IPS-20b (cell line): ENCODE data around the gene ZNRF3.
"Not testable (repeated sequence)": the region's sequence is repeated elsewhere in the genome, so short reads cannot be mapped to it uniquely, and the experiment has no call there.

Experiments used
- H3K27ac ChIP-seq: one replicate; pipeline ENCODE4 v1.5.1; 2013; ENCODE audit warnings: low read length
- H3K27me3 ChIP-seq: 2 replicates; pipeline ENCODE4 v1.6.1; 2013; ENCODE audit warnings: mild to moderate bottlenecking, low read length, inconsistent platforms; ENCODE audit not compliant: insufficient read depth
- H3K36me3 ChIP-seq: 2 replicates; pipeline ENCODE4 v1.6.1; 2013; ENCODE audit warnings: low read depth, mild to moderate bottlenecking, inconsistent platforms, low read length, moderate library complexity; ENCODE audit not compliant: insufficient read depth
- H3K4me1 ChIP-seq: 2 replicates; pipeline ENCODE4 v1.6.1; 2013; ENCODE audit warnings: mild to moderate bottlenecking, control low read depth, inconsistent platforms, low read length, moderate library complexity; ENCODE audit not compliant: insufficient read depth
- H3K4me3 ChIP-seq: 2 replicates; pipeline ENCODE4 v1.5.1; 2013; ENCODE audit warnings: mild to moderate bottlenecking, low read length, inconsistent platforms
- H3K9ac ChIP-seq: 2 replicates; pipeline ENCODE4 v1.6.1; 2013; ENCODE audit warnings: low read depth, mild to moderate bottlenecking, inconsistent platforms, low read length, moderate library complexity
- H3K9me3 ChIP-seq: 2 replicates; pipeline ENCODE4 v1.6.1; 2013; ENCODE audit warnings: mild to moderate bottlenecking, low read depth, low read length, inconsistent platforms; ENCODE audit not compliant: insufficient read depth

Gene ZNRF3

DNA sequence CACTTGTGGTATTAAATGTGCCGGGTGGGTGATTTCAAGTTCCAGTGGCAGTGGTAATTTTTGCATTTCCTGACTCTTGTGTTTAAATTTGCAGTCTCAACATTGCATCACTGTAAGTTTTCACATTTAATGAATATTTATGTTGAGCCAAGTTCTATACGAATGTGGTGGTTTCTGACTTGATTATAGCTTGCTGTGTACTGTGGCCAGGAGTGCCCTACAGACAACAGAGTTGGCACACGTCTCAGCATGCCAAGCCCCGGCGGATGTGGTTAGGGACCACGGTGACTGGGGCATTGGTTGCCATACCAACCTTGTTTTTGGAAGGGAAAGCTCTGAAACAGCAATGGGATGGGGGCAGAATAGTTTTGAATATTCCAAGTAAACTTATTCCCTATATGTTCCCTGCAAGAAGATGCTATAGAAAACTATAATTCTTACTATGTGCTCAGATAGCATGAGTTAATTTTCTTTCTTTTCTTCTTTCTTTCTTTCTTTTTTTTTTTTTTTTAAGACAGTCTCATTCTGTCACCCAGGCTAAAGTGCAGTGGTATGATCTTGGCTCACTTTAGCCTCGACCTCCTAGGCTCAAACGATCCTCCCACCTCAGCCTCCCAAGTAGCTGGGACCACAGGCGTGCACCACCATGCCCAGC is 16.0 kb downstream of the ZNRF3 start:
- no peaks in the 10 kb centered on the region for H3K27me3 ChIP-seq
- H3K9ac ChIP-seq: no peak overlapping the region
- H3K36me3 ChIP-seq: no peaks in the 10 kb centered on the region
- H3K9me3 ChIP-seq: no peaks in the 10 kb centered on the region
- H3K4me3 ChIP-seq: no peak overlapping the region
- H3K27ac ChIP-seq: no peak overlapping the region
- peaks cover 50% of the 10 kb centered on the region for H3K4me1 ChIP-seq

- peaks cover 51% of the 10 kb centered on the region for H3K4me1 ChIP-seq
- H3K9me3 ChIP-seq: no peaks in the 10 kb centered on the region
These were observed 17.1 kb downstream of the ZNRF3 start for GRCh38 chr22:28900379-28900925.

GRCh38 chr22:28902490-28902889 is 19.1 kb downstream of the ZNRF3 start:
- no peak overlapping the region for H3K27ac ChIP-seq
- no peaks in the 10 kb centered on the region for H3K27me3 ChIP-seq
- H3K4me3 ChIP-seq: no peak overlapping the region
- no peak overlapping the region for H3K9ac ChIP-seq
- H3K9me3 ChIP-seq: no peaks in the 10 kb centered on the region
- no peaks in the 10 kb centered on the region for H3K36me3 ChIP-seq
- peaks cover 41% of the 10 kb centered on the region for H3K4me1 ChIP-seq

More at GRCh38 chr22:28900379-28900925, 17.1 kb downstream of the ZNRF3 start:
- Histone ChIP-seq H3K27me3 (no peaks in the 10 kb centered on the region), H3K4me3 (no peak overlapping the region), H3K9ac (no peak overlapping the region), H3K36me3 (no peaks in the 10 kb centered on the region), H3K27ac (no peak overlapping the region)

- H3K27me3 ChIP-seq: no peaks in the 10 kb centered on the region
- H3K9ac ChIP-seq: peak overlapping the region; percentile 56; the same call in 1 of the 2 replicates
- no peak overlapping the region for H3K4me3 ChIP-seq
These were observed 19.7 kb downstream of the ZNRF3 start for GRCh38 chr22:28903080-28903479.

DNA sequence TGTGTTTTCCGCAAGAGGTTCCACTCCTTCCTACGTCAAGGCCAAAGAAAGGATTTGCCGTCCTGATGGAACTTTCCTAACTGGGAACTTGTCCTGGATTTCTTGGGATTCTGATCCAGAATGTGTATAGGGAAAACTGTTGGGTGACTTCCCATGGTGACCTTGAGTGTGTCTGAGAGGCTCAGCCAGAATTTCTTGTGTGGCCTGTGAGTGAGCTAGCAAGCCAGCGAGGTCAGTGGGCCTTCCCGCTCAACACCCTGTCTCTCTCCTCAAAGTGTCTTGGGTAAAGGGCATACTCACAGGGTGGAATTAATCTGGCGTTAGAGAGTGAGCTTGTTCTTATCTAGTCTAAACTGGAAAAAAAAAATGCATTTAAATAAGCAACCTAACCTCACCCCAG is 20.4 kb downstream of the ZNRF3 start:
- Histone ChIP-seq H3K27ac (no peak overlapping the region), H3K9ac (no peak overlapping the region), H3K4me3 (no peak overlapping the region), H3K4me1 (peaks cover 42% of the 10 kb centered on the region), H3K36me3 (no peaks in the 10 kb centered on the region), H3K27me3 (no peaks in the 10 kb centered on the region), H3K9me3 (no peaks in the 10 kb centered on the region)

More at GRCh38 chr22:28903080-28903479, 19.7 kb downstream of the ZNRF3 start:
- H3K36me3 ChIP-seq: no peaks in the 10 kb centered on the region
- H3K27ac ChIP-seq: no peak overlapping the region
- peaks cover 46% of the 10 kb centered on the region for H3K4me1 ChIP-seq
- no peaks in the 10 kb centered on the region for H3K9me3 ChIP-seq

DNA sequence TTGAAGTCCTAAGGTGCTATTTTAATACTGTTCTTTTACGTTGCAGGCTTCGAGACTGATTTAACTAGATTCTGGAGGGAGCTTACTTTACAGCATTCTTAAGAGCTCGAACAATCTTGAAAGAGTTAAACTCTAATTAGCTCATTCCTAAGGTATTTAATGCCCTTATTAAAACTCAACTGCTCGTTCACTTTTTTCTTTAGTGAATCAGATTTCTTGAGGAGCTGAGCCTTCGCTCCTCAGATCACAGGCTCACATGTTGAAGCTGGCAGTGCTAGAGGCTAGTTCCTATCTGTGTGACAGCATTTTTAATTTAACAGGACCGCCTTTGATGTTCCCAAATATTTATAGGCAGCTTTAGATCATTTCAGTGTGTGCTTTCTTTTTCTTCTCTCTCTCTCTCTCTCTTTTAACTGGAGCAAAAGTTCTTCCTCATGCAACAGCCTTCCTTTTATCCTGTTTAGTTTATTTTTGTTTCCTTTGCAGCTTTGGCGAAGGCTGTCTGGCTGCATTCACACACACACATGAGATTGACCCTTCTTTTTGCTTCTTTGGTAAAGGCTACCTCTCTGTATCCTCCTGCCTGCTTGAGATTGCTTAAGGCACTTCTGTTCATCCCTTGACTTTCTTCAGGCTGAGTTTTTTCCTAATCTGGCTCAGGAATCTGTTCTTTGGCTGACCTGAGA is 21.0 kb downstream of the ZNRF3 start:
- Histone ChIP-seq H3K36me3 (no peaks in the 10 kb centered on the region), H3K27me3 (no peaks in the 10 kb centered on the region), H3K4me3 (no peak overlapping the region), H3K4me1 (peaks cover 37% of the 10 kb centered on the region), H3K27ac (no peak overlapping the region), H3K9ac (0 out of 2 replicates have a peak overlapping the region, but pooled peaks have one; percentile 26), H3K9me3 (no peaks in the 10 kb centered on the region)

- H3K9ac ChIP-seq: no peak overlapping the region
- H3K27me3 ChIP-seq: no peaks in the 10 kb centered on the region
- no peaks in the 10 kb centered on the region for H3K9me3 ChIP-seq
- H3K27ac ChIP-seq: no peak overlapping the region
- no peaks in the 10 kb centered on the region for H3K36me3 ChIP-seq
- no peak overlapping the region for H3K4me3 ChIP-seq
- peaks cover 35% of the 10 kb centered on the region for H3K4me1 ChIP-seq
These were observed 22.0 kb downstream of the ZNRF3 start for GRCh38 chr22:28905256-28905832.

DNA sequence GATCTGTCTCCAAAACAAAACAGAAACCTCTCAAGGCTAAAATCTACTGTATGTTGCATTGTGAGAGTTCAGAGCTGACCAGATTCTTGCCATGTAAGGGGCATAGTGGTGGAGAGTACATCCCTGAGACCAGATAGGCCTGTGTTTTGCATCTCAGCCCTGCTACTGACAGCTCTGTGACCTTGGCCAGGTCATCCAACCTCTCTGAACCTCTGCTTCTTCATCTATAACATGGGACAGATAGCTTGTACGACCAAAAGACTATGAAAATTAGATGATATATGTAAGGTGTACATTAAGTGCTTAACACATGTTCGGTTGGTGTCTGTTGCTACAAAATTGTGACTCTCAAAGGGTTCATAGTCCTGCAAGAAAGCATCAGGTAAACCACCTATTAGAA is 22.9 kb downstream of the ZNRF3 start:
- H3K9ac ChIP-seq: no peak overlapping the region
- H3K36me3 ChIP-seq: no peaks in the 10 kb centered on the region
- H3K4me1 ChIP-seq: peaks cover 32% of the 10 kb centered on the region
- no peaks in the 10 kb centered on the region for H3K9me3 ChIP-seq
- no peak overlapping the region for H3K27ac ChIP-seq
- no peaks in the 10 kb centered on the region for H3K27me3 ChIP-seq
- no peak overlapping the region for H3K4me3 ChIP-seq

GRCh38 chr22:28907311-28908008 is 24.1 kb downstream of the ZNRF3 start:
- Histone ChIP-seq H3K9ac (no peak overlapping the region), H3K27ac (no peak overlapping the region), H3K27me3 (no peaks in the 10 kb centered on the region), H3K4me3 (no peak overlapping the region), H3K9me3 (no peaks in the 10 kb centered on the region), H3K4me1 (peaks cover 36% of the 10 kb centered on the region), H3K36me3 (no peaks in the 10 kb centered on the region)

DNA sequence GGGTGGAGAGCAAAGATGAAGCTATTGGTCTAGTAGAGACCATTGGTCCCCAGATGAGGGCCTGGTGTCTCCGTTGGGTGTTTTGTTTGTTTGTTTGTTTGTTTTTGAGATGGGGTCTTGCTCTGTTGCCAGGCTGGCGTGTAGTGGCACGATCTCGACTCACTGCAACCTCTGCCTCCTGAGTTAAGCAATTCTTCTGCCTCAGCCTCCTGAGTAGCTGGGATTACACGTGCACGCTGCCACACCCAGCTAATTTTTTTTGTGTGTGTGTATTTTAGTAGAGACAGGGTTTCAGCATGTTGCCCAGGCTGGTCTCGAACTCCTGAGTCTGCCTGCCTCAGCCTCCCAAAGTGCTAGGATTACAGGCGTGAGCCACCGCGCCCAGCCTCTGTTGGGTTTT is 25.4 kb downstream of the ZNRF3 start:
- not testable (repeated sequence) for H3K27me3 ChIP-seq, H3K9ac ChIP-seq, H3K4me3 ChIP-seq, H3K9me3 ChIP-seq, H3K27ac ChIP-seq, H3K36me3 ChIP-seq
- H3K4me1 ChIP-seq: peaks cover 22% of the 10 kb centered on the region

DNA sequence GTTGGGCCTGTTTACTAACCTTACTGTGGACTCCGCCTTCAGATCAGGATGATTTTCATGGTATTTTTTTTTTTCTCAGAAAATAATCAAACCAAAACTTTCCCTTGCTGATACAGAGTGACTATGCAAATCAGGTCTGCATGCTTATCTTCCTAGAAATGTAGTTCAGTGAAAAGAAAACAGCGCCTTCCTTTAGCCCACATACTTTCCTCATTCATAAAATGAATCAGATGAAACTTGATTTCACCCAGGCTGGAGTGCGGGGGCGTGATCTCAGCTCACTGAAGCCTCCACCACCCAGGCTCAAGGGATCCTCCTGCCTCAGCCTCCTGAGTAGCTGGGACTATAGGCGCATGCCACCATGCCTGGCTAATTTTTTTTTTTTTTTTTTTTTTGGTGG is 26.0 kb downstream of the ZNRF3 start:
- H3K9me3 ChIP-seq: no peaks in the 10 kb centered on the region
- no peaks in the 10 kb centered on the region for H3K36me3 ChIP-seq
- H3K4me3 ChIP-seq: no peak overlapping the region
- peaks cover 17% of the 10 kb centered on the region for H3K4me1 ChIP-seq
- H3K9ac ChIP-seq: no peak overlapping the region
- H3K27ac ChIP-seq: no peak overlapping the region
- no peaks in the 10 kb centered on the region for H3K27me3 ChIP-seq
